ENCODE results near the gene STAT4.
A peak's percentile ranks its signal among the peaks of the same experiment; 100 is the strongest.

The STAT4 gene

DNA sequence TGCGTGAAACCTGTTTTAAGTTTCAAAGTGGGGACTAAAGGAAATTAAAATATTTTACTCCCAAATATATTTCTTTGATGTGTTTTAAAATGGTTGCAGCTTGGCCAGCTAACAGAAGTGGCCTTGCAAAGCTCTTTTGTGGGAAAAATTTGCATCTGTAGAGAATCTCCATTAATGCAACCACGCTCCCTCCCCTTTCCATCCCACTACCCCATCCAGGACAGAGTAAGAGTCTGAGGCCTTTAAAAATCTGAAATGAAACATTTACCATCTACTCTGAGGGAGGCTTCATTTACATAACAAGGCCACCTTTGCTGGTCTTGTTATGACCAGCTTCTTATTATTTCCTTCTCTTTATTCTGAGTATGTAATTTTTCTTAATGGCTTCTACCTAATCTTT lies 63.5 kb downstream of the STAT4 start:
- DNase-seq, result no peak

DNA sequence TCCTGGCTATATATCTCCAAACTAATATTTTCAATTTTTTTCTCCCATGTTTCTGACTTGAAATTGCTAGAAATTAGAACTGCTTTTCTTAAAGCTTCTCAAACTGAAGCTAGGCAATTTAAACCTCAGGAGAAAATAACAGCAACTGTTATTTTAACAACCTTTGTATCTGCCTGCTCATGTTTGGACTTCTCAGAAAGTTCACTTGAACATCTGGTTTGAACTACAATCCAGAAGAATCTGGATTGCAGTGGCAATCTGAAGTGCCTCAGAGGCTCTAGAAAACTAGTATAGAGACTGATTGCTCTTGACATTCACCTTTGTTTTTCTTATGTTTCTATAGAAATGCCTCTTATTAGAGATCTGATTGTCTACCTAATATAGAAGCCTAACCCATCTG lies 64.1 kb downstream of the STAT4 start:
- no peak for DNase-seq

DNA sequence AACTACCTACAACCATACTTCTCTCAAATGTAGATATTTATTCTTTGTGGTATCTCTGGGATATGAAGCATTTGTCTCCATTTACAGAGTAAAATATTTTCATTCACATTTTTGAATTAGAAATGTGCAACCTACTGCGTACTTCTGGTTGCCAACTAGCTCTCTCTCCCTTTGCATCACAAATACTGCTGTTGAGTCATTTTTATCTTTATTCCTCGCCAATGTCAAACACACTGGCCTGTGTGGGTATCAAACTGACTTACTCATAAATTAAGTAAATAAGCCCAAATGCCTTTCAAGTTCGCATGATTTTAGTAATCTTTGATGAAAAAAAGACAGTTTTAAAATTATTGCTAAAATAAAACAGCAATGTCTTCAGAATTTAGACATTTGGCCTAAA lies 67.3 kb downstream of the STAT4 start:
- DNase-seq, result no peak

DNA sequence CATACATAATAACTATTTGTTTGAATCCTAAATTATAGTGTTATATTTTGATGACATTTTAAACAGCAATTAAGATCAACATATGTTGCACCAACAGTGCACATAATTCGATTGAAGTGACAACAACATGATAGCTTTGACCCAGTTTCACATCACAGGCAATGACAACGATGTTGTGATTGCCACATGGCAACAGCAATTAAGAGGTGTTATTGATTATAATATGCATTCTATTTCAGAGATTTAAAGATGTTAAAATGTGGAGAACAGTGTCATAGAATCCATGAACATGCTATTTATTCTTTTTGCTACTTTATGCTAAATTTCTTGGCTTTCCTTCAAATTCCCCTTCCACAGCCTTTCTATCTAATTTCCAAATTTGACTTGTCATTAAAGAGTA lies 68.5 kb downstream of the STAT4 start:
- DNase-seq, result no peak

DNA sequence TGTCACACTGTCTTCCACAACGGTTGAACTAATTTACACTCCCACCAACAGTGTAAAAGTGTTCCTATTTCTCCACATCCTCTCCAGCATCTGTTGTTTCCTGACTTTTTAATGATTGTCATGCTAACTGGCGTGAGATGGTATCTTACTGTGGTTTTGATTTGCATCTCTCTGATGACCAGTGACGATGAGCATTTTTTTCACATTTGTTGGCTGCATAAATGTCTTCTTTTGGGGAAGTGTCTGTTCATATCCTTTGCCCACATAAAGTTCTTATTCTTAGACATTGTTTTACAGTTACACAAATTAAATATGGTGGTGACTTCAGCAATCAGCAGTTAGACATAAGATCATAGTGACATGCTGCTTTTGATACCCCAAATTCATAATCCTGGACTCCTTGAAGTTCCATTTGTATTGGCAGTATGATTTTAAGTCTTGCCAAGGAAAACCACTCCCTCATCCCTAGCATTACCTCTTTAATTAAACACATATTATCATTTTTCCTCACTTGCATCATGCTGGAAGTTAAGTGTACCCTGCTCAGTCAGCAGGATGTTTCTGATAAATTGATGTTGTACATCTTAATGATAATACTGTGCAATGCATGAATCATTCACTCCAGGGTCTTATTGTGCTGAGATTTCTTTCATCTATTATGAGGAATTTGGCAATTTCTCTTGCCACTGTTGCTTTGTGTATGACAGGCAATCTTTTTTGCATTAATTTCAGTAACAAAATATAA lies 69.2 kb downstream of the STAT4 start:
- DNase-seq, result no peak

DNA sequence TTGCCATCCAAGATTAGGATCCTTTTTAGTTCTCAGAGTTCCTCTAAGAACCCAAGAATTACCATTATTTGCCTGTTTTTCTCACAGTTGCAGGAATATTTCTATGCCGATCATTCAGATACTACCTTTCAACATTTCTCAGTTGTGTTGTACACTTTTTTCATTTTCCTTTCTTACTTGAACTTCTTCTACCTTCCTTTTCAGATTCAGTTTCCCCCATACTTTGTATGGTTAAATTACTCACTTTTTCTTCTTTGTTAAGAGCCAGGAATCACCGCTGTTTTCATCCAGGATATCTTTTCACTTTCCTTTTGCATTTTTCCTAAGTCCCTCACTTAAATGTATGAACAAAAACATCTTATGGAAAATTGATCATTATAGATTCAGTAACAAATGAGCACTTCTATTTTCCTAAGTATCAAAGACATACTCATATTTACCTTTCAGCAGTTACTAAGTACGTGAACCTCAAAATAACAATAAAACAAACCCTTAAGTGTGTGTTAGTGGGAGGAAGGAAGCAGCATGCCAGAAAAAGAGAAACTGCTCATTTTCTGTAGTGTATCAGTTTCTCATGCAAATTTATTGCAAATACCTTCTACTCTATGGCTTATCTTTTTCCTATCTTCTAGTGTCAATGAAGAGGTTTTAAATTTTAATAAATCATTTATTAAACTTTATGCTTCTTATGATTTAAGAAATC lies 72.5 kb downstream of the STAT4 start:
- no peak for DNase-seq

DNA sequence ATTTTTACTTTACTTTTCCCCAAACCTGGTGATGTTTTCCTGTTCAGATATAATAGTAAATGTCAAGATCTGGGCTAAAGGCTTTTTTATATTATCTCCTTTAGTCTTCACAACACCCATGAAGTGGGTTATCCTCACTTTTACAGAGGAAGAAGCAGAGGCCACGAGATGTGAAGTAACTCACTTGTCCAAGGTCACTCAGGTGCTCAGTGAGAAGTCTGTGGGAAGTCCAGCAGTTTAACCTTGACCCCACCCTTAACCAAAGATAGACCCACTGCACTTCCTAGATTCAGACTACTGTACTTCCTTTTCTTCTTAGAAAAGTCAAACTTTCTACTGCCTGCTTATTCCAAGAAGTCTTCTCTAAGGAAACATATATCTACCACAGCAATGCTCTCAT lies 80.5 kb downstream of the STAT4 start:
- no peak for DNase-seq

DNA sequence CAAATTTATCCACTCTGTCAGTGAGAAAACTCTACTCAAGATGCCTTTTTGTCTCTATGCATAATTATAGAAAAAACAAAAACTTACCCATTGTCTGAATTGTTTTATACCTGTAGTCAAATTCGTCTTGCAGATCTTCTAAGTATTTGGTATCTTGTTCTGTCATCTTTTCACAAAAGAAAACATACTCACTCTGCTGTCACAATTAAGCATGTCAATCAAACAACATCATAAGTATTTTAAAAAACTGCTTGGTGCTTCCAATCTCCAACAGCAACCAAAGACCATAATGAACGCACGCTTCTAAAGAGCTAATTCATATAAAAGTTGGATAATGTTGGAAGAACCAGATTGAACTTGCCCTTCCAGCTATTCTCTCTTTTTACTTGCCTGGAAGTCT lies 81.2 kb downstream of the STAT4 start:
- no peak for DNase-seq

DNA sequence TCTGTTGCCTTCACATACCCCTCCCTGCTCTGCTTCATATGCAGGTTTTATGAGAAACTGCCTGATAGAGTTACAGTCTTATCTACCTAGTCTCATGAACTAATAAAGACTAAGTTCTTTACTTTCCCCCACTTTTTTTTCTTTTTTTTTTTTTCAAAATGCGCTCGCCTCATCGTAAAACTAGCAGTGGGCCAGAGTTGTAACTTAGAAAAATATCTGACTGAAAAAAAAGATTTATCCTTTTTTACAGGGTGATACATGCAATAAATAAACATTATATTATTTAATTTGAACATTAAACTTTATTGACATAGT lies 83.9 kb downstream of the STAT4 start:
- DNase-seq, result no peak

DNA sequence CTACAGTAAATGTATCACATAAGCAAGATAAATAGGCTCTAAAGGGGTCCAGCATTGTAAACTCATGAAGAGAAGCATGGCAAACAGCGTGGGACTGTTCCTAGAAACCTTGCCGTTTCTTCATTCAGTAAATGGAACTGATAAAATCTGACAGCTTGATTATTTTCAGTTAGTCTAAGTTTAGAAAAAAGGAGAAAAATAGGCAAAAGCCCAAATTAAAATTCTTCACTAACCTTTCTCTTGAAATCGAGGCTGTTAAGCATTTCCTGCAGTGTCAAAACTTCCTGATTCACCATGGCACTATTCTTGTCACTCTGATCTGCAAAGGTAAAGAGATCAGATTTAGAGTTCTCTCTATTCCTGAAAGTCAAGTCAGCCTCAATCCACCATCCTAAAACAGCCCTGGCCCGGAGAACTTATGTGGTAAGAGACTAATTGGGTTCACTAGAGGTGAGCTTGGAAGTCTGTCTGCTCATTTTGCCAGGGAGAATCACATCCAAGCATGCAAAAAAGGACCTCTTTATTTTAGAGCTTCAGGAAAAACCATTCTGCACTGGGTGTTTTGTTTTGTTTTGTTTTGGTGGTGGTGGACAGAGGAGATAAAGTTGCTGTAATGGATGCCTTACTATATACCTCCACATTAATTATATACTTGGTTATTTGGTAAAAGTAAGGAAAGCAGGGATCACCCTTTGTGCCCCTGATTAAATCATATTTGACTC lies 84.4 kb downstream of the STAT4 start:
- DNase-seq, result peak in 1 of 56 donors; percentile 3

DNA sequence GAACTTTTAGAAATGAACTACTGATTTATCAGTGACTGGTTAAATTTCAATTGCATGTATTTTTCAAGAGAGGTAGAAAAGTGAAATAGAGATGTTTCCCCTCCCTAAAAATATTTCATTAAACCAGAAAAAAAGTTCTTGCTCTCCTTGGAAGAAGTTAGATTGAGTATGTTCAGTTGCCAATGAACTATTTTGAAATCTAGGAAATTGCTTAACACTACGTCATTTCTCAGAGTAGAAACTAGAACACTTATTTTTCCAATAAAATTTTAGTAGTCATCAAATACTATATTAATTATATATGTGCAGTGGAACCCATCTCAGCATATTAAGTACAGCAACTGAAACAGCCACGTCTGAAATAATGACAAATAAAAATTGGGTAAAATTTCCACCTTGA lies 85.0 kb downstream of the STAT4 start:
- DNase-seq, result no peak

DNA sequence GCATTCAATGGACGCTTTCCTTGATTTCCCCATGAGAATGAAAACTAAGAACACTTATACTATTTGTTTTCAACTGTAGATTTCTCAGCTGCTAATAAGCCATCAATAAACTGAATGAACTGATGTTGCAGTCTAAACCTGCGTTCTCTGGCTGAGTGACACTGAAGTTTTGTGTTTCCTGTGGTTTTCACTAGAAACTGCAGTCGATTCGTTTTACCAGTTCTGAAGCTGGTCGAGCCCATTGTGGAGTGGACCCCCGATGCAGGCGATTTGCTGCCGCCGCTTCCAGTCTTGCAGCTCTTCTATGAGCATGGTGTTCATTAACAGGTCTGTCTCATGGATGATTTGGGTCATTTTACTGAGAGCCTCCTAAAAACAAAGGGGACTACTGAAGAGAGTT lies 86.2 kb downstream of the STAT4 start:
- no peak for DNase-seq

DNA sequence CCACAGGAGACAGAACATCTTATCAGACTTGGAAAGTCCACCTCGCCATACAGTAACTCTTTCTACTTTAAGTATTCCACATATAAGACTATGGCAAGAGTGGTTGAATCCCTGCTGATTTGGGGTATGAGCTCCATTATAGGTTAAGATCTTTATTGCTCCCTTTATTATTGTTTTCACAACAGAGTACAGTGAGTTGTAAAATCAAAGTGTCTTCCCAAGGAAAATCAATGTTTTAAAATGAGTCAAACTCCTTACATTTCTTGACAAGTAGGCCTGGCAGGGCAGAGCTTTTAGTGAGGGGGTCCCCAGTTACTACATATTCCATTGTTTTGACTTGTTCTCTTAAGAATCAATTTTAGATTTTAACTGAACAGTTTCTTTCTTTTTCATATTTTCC lies 87.2 kb downstream of the STAT4 start:
- no peak for DNase-seq

DNA sequence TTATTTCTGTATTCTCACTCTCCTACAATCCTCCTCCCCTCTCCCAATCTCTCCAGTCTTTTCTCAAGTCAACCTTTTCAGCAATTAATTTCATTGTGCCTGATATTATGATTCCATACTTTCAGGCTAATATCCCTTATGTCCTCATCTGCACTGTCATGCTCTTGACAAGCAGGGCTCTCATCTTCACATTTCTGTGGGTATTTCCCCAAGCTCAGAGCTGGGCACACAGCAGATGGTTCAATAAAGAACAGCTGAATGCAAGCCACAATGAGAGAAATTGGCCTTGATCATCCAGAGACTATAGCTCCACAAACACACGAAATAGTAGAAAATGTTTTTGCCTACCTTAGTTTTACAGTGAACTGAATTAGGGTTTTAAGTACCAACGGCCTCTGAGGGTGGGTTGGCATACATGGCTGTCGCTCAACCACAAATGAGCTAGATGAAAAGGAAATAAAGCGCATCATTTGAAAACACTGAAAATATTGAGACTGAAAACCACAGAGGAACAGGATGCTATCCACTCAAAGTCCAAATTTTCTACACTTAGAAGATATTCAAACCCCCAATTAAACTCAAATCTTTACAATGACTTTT lies 89.3 kb downstream of the STAT4 start:
- DNase-seq, result no peak

DNA sequence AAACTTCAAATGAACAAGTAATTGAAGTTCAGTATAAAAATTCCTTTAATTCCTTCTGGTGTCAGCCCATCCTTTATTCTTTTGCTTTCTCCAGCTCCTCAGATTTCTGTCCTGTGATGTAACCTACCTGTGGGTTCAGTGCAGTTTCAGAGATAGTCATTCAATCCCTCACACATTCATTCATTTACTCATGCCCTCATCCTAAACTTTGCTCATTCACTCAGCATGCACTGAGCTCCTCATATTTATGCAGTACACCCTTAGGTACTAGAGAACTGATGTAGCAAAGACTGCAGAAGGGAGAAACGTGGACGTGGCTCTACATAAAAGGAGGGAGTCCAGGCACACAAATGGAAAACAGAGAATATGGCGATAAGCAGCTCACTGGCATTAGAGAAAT lies 91.5 kb downstream of the STAT4 start:
- DNase-seq, result no peak

DNA sequence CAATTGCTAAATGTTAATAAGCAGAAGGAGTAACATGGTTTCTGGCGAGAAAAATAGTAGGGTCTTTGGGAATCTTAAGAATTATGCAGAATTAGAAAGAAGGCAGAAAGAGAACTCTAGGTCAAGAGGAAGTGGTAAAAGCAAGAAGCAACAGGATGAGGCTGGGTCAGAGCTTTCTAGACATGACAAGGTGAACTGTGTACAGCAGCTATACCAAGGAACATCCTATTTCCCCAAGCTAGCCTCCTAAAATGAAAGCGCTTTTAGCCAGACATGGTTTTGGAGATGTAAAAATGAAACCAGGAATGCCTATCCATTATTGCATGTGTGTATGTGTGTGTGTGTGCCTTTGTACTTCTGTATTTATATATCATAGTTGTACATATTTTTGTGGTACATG lies 94.6 kb downstream of the STAT4 start:
- no peak for DNase-seq

DNA sequence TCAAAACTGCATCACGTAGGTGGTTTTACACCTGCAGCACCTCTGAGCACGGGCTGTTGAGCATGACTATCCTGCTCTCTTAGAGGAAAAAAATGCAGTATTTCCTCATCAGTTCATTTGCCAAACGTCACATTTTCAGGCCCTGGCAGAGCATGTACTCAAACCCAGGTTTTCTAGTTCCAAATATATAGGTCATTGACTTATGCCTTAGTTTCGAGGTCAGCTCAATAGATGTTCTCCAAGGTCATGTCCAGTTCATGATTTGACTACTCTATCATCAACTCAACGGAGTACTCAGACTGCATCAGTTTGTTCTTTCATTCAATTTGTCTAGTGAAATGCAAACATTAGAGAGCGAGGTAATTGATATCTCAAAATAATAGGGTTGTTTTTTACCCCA lies 97.5 kb downstream of the STAT4 start:
- no peak for DNase-seq

DNA sequence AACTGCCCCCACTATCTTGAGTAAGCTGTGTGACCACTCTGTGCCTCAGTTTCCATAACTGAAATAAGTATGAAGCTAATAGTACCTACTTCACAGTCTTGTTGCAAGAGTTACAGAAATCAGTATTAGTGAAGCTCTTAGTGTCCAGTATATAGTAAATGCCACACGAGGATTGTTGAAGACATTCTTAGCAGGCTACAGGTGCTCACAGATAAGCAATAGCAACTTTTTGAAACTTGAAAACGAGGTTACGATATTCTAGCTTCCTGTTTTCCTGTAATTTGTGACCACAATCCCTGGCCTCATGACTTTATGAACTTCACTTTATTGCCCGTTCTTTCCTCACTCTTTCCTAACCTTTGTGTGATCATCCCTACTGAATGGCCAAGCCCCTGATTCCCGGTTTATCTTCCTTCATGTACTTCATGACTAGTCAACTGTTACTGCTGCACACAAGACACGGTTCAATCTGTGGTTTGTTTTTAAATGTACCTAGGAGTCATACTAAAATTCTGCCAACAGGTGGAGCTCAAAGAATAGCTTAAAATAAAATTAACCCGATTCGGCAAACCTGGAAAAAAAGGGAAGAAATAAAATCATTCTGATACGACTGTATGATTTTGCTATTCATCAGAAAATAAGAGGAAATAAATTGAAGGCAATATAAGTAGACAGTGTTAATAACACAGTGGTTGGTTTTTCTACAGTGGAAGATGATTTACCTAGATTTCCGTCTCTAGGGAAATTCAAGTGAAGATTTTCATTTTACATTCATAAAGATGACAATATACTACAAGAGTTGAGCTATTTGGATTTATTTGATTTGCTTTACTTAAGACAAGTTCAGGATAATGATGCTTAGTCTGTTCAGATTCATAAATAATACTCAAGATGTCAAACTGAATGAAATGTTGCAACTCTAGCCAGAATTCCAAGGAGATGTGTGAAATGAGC lies 98.7 kb downstream of the STAT4 start:
- DNase-seq, result no peak

DNA sequence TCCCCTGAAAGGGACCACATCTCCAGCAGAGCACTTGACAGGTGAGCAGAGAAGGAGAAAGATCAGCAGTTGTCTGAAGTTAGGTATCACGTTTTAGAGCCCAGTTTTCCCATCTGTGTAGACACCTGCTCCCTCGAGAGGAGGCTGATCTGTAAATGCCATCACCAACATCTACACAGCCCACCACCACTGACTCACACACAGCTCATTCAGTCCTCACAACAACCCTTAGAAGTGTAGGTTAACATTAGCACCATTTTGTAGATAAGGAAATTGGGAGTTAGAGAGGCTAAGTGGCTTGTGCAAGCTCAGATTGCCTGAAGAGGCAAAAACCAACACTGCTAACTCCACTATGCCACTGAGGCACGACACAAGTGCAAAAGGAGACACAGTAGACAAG lies 99.6 kb downstream of the STAT4 start:
- no peak for DNase-seq

DNA sequence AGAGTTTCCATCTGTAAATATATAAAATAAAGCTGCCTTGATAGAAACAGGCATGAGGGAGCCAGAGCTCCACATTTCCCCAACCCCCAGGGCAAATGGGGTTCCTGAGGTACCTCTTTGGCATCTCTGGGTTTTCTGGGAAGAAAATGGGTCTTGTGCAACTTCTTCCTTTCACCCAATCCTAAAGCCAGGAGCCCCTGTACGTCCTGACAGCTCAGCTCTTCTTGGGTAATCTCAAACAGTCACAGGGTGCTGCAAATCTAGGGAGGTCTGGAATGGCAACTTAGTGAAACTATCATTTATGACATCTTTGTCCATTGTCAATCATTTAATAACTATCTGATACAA lies 100.2 kb downstream of the STAT4 start:
- no peak for DNase-seq

Data from nucleus accumbens (tissue), 56 donors.